GM12878 (cell line): Measurements from ENCODE around the gene PROC. TPM values are rescaled to one million over a fixed set of nuclear protein-coding genes. Genes with fewer than 3 reads are reported as not detected.

Experiments used
- ATAC-seq: fragments of 200-7000 bp; cut with Tn5 transposase; 3 replicates; pipeline ENCODE4 v1.9.1; 2020; ENCODE audit warnings: mild to moderate bottlenecking, moderate library complexity
- BruUV-seq: library from RNA; stranded (reverse); fragments of 400-500 nt; replicated peaks from 2 replicates; lab custom pipeline; 2021; lab: Mats Ljungman, UMichigan
- CTCF ChIA-PET: fragments of 300-600 bp; sonication (Branson Sonifier 250); formaldehyde crosslinking; extraction: SDS; loops from one replicate; lab custom pipeline; 2021; ENCODE audit warnings: inconsistent platforms; lab: Yijun Ruan, JAX
- POLR2A ChIA-PET: fragments of 350-600 bp; formaldehyde crosslinking; extraction: SDS; loops from one replicate; lab custom pipeline; 2021; ENCODE audit warnings: inconsistent platforms; lab: Charles Lee
- RAD21 ChIA-PET: fragments of 300-600 bp; sonication (Branson Sonifier 250); formaldehyde crosslinking; loops from one replicate; lab custom pipeline; 2023; ENCODE audit warnings: antibody characterized with exemption; ENCODE audit not compliant: unreplicated experiment; lab: Charles Lee
- SMC1A ChIA-PET: fragments of 300-600 bp; sonication (Branson Sonifier 250); formaldehyde crosslinking; loops from one replicate; lab custom pipeline; 2023; ENCODE audit not compliant: unreplicated experiment, uncharacterized antibody; lab: Charles Lee
- DNase-seq: peaks from one replicate; pipeline ENCODE4 v3.0.0-alpha.2; 2011; ENCODE audit warnings: low read depth, low spot score
- FAIRE-seq: peaks from 3 replicates; lab custom pipeline; 2011; peaks lifted over from hg19 to GRCh38; lab: Jason Lieb, UNC
- H2AFZ ChIP-seq: 2 replicates; pipeline ENCODE4 v1.6.0; 2011; ENCODE audit warnings: low read depth, low read length, control low read depth; ENCODE audit not compliant: control insufficient read depth
- H3K27ac ChIP-seq: 2 replicates; pipeline ENCODE4 v1.5.1; 2011; ENCODE audit warnings: control low read depth; ENCODE audit not compliant: control insufficient read depth, insufficient read depth
- H3K27me3 ChIP-seq, 2 experiments: replicated peaks in 1 of 2; 2 replicates each; pipeline versions ENCODE4 v1.6.0 to v1.6.1; 2011; ENCODE audit warnings: low read length in 1 of 2; ENCODE audit not compliant: control insufficient read depth in 2 of 2, insufficient read depth in 2 of 2
- H3K36me3 ChIP-seq, 2 experiments: 2 replicates each; pipeline ENCODE4 v1.5.1; 2011; ENCODE audit warnings: low read length in 1 of 2; ENCODE audit not compliant: control insufficient read depth in 2 of 2, insufficient read depth in 2 of 2
- H3K4me1 ChIP-seq: 2 replicates; pipeline ENCODE4 v1.6.1; 2011; ENCODE audit warnings: mild to moderate bottlenecking, low read length, moderate library complexity, mixed read lengths; ENCODE audit not compliant: control insufficient read depth, insufficient read depth
- H3K4me2 ChIP-seq: 2 replicates; pipeline ENCODE4 v1.6.0; 2011; ENCODE audit warnings: control low read depth; ENCODE audit not compliant: control insufficient read depth, insufficient read depth
- H3K4me3 ChIP-seq: fragments of 200-600 bp; sonication (generic); 2 replicates; pipeline ENCODE4 v1.5.1; 2016
- H3K79me2 ChIP-seq: 2 replicates; pipeline ENCODE4 v1.6.0; 2011; ENCODE audit warnings: low read length; ENCODE audit not compliant: control insufficient read depth, insufficient read depth
- H3K9ac ChIP-seq: 2 replicates; pipeline ENCODE4 v1.8.0; 2011; ENCODE audit warnings: low read length, control low read depth, mixed read lengths; ENCODE audit not compliant: control insufficient read depth, insufficient read depth
- H3K9me3 ChIP-seq: replicated peaks from 3 replicates; pipeline ENCODE4 v1.5.1; 2011; ENCODE audit warnings: mild to moderate bottlenecking, low read length; ENCODE audit not compliant: control insufficient read depth, insufficient read depth
- H4K20me1 ChIP-seq: 2 replicates; pipeline ENCODE4 v1.6.0; 2011; ENCODE audit not compliant: control insufficient read depth, insufficient read depth
- RAD51 ChIP-seq: fragments of 450-650 bp; IDR thresholded peaks from 2 replicates; pipeline ENCODE4 v1.6.1; 2016; ENCODE audit warnings: moderate library complexity, mild to moderate bottlenecking, inconsistent platforms
- WGBS: methylation state at CpG from one replicate; pipeline ENCODE4 v1.1.6; 2016; ENCODE audit warnings: low lambda C conversion rate; ENCODE audit not compliant: insufficient replicate concordance, insufficient coverage; ENCODE audit errors: missing lambda C conversion rate; 5-methylcytosine and 5-hydroxymethylcytosine counted together
- in situ Hi-C: fragments of 300-500 bp; cut with MboI; formaldehyde crosslinking; loops from 9 replicates; pipeline ENCODE4 v1.14.3; 2018; ENCODE audit warnings: mixed read lengths
- intact Hi-C: fragments of 100-400 bp; cut with micrococcal nuclease; formaldehyde crosslinking; loops from one replicate; pipeline ENCODE4 v1.14.2; 2022; ENCODE audit not compliant: unreplicated experiment
- polyA plus RNA-seq, 11 experiments: library from polyadenylated mRNA; depleted of rRNA in 4 of 11; unstranded in 6 of 11; stranded (reverse) in 5 of 11; fragments of >200 nt; fragmentation: Nextera tagmentation in 4 of 11; fragmentation: Illumina TruSeq in 1 of 11; extraction: Ambion mirVana in 4 of 11; extraction: Trizol in 1 of 11; gene quantifications; 1 replicate in 1 of 11; 2 replicates in 10 of 11; pipeline versions ENCODE4 v1.2.1 to v1.2.3, GENCODE V29; 2011 to 2016; ENCODE audit warnings: inconsistent platforms in 2 of 11, missing spikeins in 2 of 11, low read depth in 1 of 11
- total RNA-seq, 4 experiments: library from RNA; depleted of rRNA in 3 of 4; stranded (reverse); fragments of >200 nt in 3 of 4; fragmentation: Illumina TruSeq in 1 of 4; extraction: Trizol in 1 of 4; gene quantifications; 2 replicates each; pipeline versions ENCODE4 v1.2.1 to v1.2.3, GENCODE V29; 2013 to 2021
- TF ChIP-seq, protein P1 (sequence below): fragments of 450-650 bp; IDR thresholded peaks from 2 replicates; pipeline ENCODE4 v1.6.1; 2017; ENCODE audit warnings: mild to moderate bottlenecking, moderate library complexity

The PROC gene
- total and polyA plus RNA-seq, 10 of the 15 experiments (the other 5 are each of a cell fraction or from before 2014, with no cell fraction given): not detected

DNA sequence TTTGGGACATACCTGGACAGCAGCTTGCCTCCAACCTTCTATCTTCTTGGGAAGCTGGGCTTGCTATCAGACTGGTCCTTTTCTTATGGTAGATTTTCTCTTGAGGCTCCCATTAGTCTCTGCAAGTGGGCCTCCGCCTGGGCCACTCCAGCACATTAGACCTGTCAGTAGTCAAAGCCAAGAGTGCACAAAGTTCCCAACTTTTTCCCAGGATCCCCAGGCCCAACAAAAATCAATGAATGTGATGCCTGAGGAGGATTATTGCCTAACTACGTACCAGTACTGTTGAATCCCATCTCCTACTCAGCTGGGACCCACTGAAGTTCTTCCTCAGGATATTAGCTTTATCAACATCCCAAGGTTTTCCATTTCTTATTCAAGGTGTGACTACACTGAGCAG is 51.7 kb downstream of the PROC start:
- POLR2A ChIA-PET: no interaction called here
- Histone ChIP-seq H4K20me1 (no peaks in the 10 kb centered on the region), H3K4me2 (no peak overlapping the region), H3K27ac (no peak overlapping the region), H3K4me1 (no peaks in the 10 kb centered on the region), H3K4me3 (no peak overlapping the region), H3K79me2 (no peaks in the 10 kb centered on the region), H3K27me3 (no peaks in the 10 kb centered on the region), H3K9ac (no peak overlapping the region), H2AFZ (no peak overlapping the region), H3K36me3 (peaks cover 0 to 3% of the 10 kb centered on the region in 2 experiments; a peak in 2 of 4 replicates), H3K9me3 (no peaks in the 10 kb centered on the region)
- no TSS peak for BruUV-seq
- TF ChIP-seq, protein P1, sequence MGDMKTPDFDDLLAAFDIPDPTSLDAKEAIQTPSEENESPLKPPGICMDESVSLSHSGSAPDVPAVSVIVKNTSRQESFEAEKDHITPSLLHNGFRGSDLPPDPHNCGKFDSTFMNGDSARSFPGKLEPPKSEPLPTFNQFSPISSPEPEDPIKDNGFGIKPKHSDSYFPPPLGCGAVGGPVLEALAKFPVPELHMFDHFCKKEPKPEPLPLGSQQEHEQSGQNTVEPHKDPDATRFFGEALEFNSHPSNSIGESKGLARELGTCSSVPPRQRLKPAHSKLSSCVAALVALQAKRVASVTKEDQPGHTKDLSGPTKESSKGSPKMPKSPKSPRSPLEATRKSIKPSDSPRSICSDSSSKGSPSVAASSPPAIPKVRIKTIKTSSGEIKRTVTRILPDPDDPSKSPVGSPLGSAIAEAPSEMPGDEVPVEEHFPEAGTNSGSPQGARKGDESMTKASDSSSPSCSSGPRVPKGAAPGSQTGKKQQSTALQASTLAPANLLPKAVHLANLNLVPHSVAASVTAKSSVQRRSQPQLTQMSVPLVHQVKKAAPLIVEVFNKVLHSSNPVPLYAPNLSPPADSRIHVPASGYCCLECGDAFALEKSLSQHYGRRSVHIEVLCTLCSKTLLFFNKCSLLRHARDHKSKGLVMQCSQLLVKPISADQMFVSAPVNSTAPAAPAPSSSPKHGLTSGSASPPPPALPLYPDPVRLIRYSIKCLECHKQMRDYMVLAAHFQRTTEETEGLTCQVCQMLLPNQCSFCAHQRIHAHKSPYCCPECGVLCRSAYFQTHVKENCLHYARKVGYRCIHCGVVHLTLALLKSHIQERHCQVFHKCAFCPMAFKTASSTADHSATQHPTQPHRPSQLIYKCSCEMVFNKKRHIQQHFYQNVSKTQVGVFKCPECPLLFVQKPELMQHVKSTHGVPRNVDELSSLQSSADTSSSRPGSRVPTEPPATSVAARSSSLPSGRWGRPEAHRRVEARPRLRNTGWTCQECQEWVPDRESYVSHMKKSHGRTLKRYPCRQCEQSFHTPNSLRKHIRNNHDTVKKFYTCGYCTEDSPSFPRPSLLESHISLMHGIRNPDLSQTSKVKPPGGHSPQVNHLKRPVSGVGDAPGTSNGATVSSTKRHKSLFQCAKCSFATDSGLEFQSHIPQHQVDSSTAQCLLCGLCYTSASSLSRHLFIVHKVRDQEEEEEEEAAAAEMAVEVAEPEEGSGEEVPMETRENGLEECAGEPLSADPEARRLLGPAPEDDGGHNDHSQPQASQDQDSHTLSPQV: no peak
- TF ChIP-seq RAD51: no peak
- intact Hi-C loops: no loop called here
- RAD21 ChIA-PET: no interaction called here
- no peak for FAIRE-seq
- 51% methylated on average over 2 of the region's 2 CpGs for WGBS
- in situ Hi-C loops: no loop called here
- DNase-seq: no peak
- CTCF ChIA-PET: interaction anchor here (1.3 to 2.6 kb wide), 2 partner anchors 10 to 114 kb away, joined by 3 to 19 read pairs; no protein-coding TSS in a partner anchor
- ATAC-seq: no peak
- SMC1A ChIA-PET: no interaction called here
